HG02588 (cell line): ENCODE measurements around the gene SCAF1.

Experiments used
- ATAC-seq: cut with Tn5 transposase; IDR thresholded peaks from one replicate; pipeline ENCODE4 v1.9.1; 2021; ENCODE audit warnings: mild to moderate bottlenecking, moderate library complexity; ENCODE audit not compliant: unreplicated experiment

Gene SCAF1

DNA sequence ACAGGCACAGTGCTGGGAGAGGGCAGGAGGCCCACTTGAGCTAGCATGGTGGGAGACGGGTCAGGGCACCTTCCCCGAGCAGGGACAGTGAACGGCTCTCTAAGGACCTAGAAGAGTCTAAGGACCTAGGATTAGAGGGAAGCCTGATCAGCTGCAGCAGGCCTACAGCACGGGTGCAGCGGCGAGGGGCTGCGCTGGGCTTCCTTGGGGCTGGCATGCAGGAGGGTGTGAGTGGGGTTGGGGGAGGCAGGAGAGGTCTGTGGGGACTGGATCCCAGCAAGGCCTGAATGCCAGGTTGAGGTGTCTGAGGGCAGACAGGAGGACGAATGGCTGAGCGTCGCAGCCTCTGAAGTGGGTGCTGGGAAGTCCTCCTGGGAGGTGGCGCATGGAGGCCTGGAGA is 3.6 kb downstream of the SCAF1 start:
- ATAC-seq: no peak

DNA sequence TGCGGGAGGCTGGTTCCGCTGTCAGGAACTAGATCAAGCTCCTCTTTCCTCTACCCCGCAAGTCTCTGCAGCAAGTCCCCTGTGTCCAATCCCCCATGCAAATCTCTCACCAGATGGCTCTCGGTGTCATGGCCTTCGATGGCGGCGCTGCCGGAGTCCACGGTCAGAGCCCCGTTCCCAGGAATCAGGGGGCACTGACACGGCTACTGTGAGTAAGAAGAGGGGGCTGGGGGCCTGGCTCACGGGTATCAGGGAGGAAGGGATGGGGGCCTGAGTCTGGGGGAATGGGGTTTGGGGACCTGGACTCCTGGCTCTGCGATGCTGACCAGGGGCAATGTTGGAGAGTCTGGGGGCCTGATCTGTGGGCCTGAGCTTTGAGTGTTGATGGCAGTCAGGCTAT is 4.0 kb downstream of the SCAF1 start:
- ATAC-seq: no peak

DNA sequence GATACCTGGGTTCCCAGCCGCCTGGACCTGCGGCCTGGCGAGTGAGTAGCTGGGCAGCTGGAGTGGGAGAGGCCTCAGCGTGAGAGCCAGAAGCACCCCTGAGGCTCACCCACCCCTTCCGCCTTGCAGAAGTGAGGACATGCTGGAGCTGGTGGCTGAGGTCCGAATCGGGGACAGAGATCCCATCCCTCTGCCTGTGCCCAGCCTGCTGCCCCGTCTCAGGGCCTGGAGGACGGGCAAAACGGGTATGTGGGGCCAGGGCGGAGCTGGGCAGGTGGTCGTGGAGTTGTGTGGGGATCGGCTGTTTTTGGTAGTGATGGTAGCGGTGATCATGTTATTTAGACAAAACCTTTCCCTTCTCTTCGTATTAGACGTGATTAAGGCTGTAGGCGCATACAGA is 4.6 kb downstream of the SCAF1 start:
- ATAC-seq: no peak

DNA sequence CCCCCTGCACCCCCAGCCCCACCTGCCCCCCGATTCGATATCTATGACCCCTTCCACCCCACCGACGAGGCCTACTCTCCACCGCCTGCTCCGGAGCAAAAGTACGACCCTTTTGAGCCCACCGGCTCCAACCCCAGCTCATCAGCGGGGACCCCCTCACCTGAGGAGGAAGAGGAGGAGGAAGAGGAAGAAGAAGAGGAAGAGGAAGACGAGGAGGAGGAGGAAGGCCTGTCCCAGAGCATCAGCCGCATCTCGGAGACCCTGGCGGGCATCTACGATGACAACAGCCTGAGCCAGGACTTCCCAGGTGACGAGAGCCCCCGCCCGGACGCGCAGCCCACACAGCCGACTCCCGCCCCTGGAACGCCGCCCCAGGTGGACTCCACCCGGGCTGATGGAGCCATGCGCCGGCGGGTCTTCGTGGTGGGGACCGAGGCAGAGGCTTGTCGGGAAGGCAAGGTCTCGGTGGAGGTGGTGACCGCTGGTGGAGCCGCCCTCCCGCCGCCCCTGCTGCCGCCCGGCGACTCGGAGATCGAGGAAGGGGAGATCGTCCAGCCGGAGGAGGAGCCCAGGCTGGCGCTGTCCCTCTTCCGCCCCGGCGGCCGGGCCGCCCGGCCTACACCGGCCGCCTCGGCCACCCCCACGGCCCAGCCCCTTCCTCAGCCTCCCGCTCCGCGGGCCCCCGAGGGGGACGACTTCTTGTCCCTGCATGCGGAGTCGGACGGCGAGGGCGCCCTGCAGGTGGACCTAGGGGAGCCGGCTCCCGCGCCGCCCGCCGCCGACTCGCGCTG is 9.2 kb downstream of the SCAF1 start:
- ATAC-seq: no peak

- ATAC-seq: no peak
These were observed 10.0 kb downstream of the SCAF1 start for GRCh38 chr19:49651820-49652550.

DNA sequence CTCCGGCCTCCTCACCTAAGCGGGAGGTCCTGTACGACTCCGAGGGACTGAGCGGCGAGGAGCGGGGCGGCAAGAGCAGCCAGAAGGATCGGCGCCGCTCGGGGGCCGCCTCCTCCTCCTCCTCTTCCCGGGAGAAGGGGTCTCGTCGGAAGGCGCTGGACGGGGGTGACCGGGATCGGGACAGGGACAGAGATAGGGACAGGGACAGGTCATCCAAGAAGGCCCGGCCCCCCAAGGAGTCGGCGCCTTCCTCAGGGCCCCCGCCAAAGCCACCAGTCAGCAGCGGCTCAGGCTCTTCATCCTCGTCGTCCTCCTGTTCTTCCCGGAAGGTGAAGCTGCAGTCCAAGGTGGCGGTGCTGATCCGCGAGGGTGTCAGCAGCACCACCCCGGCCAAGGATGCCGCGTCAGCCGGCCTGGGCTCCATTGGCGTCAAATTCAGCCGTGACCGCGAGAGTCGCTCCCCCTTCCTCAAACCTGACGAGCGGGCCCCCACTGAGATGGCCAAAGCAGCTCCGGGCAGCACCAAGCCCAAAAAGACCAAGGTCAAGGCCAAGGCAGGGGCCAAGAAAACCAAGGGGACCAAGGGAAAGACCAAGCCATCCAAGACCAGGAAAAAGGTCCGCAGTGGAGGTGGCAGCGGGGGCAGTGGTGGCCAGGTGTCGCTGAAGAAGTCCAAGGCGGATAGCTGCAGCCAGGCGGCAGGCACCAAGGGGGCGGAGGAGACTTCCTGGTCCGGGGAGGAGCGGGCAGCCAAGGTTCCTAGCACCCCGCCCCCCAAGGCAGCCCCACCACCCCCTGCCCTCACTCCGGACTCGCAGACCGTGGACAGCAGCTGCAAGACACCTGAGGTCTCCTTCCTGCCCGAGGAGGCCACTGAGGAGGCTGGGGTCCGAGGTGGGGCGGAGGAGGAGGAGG is 10.8 kb downstream of the SCAF1 start:
- ATAC-seq: no peak

- no peak for ATAC-seq
These were observed 11.4 kb downstream of the SCAF1 start for GRCh38 chr19:49653466-49653806.

- no peak for ATAC-seq
These were observed 12.6 kb downstream of the SCAF1 start for GRCh38 chr19:49654581-49654980.

GRCh38 chr19:49655570-49656455 is 13.8 kb downstream of the SCAF1 start:
- no peak for ATAC-seq

GRCh38 chr19:49656456-49657109 is 14.6 kb downstream of the SCAF1 start:
- no peak for ATAC-seq

- no peak for ATAC-seq
These were observed 15.6 kb downstream of the SCAF1 start for GRCh38 chr19:49657493-49658138.

GRCh38 chr19:49658139-49658517 is 16.1 kb downstream of the SCAF1 start:
- ATAC-seq: no peak

- ATAC-seq: no peak
These were observed 16.8 kb downstream of the SCAF1 start for GRCh38 chr19:49658566-49659442.

DNA sequence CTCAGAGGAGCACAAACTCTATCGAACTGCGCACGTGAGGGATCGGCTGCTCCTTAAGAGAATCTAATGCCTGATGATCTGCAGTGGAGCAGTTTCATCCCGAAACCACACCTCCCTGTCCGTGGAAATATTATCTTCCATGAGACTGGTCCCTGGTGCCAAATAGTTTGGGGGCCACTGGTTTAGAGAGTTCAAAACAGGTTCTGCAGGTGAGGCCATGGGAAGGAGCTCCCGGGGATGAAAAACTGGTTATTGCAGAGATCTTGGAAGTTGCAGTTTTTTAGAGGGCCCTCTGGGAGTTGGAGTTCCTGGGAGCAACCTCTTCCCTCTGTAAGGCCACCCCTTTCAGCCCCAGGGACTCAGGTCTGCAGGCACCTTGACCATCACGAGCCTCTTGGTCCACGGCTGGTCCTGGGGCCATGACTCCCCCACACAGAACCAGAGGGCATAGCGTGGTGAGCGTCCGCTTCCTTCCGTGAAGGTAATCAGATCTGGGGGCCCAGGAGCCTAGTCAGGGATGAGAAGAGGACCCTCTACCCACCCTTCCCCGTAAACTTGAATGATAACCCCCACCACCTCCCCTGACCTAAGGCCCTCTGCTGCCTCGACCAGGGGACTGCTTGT is 18.4 kb downstream of the SCAF1 start:
- ATAC-seq: no peak

DNA sequence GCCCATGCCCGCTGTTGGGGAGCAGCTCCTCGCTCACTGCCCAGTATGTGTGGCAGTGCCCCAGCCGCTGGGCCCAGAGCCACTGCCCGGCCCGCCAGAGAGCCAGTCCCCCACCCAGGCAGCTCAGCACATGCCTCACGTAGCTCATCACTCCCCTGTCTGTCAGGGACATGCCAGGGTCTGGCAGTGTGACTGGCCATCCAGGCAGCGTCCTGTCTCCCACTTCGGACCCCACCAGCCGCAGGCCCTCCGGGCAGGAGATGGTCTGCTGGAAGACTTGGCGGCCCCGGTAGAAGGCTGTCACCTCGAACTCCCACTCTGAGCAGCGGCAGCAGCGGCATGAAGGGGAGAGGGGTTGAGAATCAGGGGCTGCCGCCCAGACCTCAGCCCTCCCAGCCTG is 20.0 kb downstream of the SCAF1 start:
- ATAC-seq: no peak

DNA sequence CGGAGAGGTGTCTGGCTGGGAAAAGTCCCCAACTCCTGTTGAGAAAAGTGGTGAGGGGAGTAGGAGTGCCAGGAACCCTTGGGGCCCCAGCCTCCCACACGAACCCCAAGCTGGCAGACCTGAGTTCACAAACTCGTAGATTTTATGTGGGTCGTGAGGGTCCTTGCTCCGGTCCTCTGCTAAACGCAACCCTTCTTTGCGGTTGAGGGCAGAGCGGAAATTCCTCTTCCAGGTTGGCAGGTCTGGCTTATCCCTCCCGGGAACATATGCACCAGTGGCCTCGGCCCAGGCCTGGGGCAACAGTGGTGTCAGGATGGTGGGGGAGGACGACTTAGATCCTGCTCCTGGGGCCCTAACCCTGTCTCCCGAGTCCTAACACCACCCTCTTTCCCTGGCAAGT is 21.2 kb downstream of the SCAF1 start:
- ATAC-seq: no peak

DNA sequence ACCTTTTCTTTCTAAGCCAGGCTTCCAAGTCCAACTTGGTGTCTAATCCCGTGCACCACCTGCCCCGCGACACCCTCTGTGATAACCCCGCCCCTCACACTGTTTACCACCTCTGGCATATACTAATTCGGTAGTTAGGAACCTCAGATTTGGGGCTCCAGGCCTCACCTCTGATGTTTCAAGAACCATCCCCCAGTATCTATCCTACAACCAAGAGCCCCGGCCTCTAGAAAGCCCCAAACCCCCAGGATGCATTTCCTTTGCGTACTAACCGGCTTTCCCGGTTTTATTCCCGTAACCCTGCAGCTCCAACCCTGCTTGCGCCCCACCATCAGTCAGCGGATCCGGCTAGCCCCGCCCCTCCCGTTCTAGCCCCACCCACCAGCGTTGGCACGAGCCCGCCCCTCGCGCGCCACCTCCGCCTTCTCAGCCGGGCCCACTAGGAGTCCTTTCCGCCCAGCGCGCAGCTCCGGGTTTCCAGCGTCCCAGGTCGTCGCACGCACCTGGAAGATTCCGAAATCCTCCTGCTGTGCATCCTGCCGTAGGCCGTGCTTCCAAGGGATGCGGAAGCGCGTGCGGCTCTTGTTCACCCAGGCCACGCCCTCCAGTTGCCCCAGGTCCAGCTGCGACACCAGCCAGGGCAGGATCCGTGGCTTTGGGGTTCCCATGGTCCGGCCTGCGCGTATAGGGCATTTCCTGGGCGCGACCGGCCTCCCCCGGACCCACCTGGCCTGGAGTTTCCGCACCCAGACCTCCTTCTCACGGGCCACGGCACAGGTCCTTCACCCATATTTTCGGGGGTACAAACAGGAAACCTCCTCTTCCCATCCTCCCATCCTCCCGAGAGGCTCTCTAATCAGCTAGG is 22.4 kb downstream of the SCAF1 start:
- no peak for ATAC-seq
